ENCODE data around the gene HDGFL3.

Gene HDGFL3

DNA sequence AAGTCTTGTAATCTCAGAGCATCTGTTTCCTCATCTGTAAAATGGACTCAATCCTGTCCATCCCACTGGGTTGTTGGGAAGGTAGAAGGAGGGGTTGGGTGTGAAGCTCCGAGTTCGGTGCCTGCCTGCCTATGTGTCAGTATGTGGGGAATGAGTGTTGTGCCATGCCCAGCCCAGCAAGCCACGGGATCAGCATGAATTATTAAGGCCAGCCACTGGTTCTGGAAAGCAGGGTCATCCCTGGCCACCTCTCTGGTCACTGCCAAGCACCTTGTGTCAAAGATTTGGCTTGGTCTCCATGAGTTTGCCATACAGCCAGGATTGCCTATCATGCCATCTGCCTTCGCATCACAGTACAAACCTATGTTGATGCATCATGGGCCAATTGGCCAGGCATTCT is 88.7 kb downstream of the HDGFL3 start (continued):
- TF ChIP-seq, protein P1, sequence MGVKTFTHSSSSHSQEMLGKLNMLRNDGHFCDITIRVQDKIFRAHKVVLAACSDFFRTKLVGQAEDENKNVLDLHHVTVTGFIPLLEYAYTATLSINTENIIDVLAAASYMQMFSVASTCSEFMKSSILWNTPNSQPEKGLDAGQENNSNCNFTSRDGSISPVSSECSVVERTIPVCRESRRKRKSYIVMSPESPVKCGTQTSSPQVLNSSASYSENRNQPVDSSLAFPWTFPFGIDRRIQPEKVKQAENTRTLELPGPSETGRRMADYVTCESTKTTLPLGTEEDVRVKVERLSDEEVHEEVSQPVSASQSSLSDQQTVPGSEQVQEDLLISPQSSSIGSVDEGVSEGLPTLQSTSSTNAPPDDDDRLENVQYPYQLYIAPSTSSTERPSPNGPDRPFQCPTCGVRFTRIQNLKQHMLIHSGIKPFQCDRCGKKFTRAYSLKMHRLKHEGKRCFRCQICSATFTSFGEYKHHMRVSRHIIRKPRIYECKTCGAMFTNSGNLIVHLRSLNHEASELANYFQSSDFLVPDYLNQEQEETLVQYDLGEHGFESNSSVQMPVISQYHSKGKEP (tag by site-specific recombination; IDR thresholded peaks at IDR 0.05), result no peak
- TF ChIP-seq ZNF223 (tag by site-specific recombination; IDR thresholded peaks at IDR 0.05), result no peak
- no peak for TF ChIP-seq IKZF3 (tag by site-specific recombination; IDR thresholded peaks at IDR 0.05)

DNA sequence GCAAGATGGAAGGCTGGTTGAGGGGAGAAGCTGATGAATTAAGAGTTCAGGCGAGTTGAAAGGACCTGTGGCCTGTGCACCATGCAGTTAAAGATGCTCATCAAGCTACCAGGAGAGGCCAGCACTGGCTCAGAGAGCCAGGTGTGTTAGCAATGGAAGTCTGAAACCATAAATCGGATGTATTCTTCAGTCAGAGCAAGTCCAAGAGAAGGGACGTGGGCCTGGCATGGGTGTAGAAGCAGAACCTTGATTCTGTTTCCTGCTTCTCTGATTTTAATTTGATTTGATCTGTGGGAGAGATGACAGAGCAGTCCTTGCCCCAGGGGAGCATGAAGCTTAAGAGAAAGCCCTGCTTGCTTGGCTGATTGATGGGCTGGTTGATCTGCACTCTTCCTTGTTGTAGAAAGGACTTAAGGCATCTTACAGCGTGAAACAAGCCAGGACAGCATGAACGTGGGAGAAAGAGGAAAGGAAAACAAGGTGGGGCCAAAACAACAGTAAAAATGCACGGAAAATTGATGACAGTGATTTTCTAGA is 89.3 kb downstream of the HDGFL3 start:
- Histone ChIP-seq H3K4me3 (ENCODE audit: low read depth, low read length) (no peak overlapping the region), H3K36me3 (ENCODE audit: control insufficient read depth in 2 of 2, insufficient read depth in 1 of 2, low read length in 2 of 2) (peaks cover 0 to 4% of the 10 kb centered on the region in 2 experiments; a peak in 2 of 3 replicates), H3K27ac (ENCODE audit: extremely low read depth, low read depth, low read length) (no peak overlapping the region), H3K9me3 (ENCODE audit: control insufficient read depth, insufficient read depth, low read depth, low read length) (no peaks in the 10 kb centered on the region), H3K4me1 (ENCODE audit: control insufficient read depth, insufficient read depth, low read length) (no peaks in the 10 kb centered on the region)
- POLR2A ChIA-PET, result no interaction called here
- CTCF ChIA-PET, result interaction anchor here (0.5 kb wide), 1 partner anchor 124 kb away, joined by 4 read pairs; no protein-coding TSS in a partner anchor
- TF ChIP-seq ZNF138 (tag by site-specific recombination; IDR thresholded peaks at IDR 0.05; ENCODE audit: borderline replicate concordance) (no peak), ZNF157 (tag by site-specific recombination; IDR thresholded peaks at IDR 0.05) (no peak), ZBTB17 (tag by site-specific recombination; IDR thresholded peaks at IDR 0.05) (peak; percentile 52), SP3 (tag by site-specific recombination; IDR thresholded peaks at IDR 0.05) (no peak)

- ChIA-PET CTCF (no interaction called here), POLR2A (no interaction called here)
- TF ChIP-seq, protein P2, sequence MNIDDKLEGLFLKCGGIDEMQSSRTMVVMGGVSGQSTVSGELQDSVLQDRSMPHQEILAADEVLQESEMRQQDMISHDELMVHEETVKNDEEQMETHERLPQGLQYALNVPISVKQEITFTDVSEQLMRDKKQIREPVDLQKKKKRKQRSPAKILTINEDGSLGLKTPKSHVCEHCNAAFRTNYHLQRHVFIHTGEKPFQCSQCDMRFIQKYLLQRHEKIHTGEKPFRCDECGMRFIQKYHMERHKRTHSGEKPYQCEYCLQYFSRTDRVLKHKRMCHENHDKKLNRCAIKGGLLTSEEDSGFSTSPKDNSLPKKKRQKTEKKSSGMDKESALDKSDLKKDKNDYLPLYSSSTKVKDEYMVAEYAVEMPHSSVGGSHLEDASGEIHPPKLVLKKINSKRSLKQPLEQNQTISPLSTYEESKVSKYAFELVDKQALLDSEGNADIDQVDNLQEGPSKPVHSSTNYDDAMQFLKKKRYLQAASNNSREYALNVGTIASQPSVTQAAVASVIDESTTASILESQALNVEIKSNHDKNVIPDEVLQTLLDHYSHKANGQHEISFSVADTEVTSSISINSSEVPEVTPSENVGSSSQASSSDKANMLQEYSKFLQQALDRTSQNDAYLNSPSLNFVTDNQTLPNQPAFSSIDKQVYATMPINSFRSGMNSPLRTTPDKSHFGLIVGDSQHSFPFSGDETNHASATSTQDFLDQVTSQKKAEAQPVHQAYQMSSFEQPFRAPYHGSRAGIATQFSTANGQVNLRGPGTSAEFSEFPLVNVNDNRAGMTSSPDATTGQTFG (tag by site-specific recombination; IDR thresholded peaks at IDR 0.05; ENCODE audit: borderline replicate concordance), result no peak
- TF ChIP-seq ZSCAN30 (tag by site-specific recombination; IDR thresholded peaks at IDR 0.05) (no peak), ZNF626 (tag by site-specific recombination; IDR thresholded peaks at IDR 0.05) (no peak), ZNF549 (tag by site-specific recombination; IDR thresholded peaks at IDR 0.05) (peak; percentile 82)
- TF ChIP-seq, protein P3, sequence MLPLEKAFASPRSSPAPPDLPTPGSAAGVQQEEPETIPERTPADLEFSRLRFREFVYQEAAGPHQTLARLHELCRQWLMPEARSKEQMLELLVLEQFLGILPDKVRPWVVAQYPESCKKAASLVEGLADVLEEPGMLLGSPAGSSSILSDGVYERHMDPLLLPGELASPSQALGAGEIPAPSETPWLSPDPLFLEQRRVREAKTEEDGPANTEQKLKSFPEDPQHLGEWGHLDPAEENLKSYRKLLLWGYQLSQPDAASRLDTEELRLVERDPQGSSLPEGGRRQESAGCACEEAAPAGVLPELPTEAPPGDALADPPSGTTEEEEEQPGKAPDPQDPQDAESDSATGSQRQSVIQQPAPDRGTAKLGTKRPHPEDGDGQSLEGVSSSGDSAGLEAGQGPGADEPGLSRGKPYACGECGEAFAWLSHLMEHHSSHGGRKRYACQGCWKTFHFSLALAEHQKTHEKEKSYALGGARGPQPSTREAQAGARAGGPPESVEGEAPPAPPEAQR (tag by site-specific recombination; IDR thresholded peaks at IDR 0.05), result no peak
- H3K4me3 ChIP-seq (ENCODE audit: low read depth, low read length), result no peak overlapping the region
- H3K9me3 ChIP-seq (ENCODE audit: control insufficient read depth, insufficient read depth, low read depth, low read length), result no peaks in the 10 kb centered on the region
- H3K36me3 ChIP-seq (ENCODE audit: control insufficient read depth in 2 of 2, insufficient read depth in 1 of 2, low read length in 2 of 2), result peaks cover 0 to 4% of the 10 kb centered on the region in 2 experiments; a peak in 2 of 3 replicates
- no peaks in the 10 kb centered on the region for H3K4me1 ChIP-seq (ENCODE audit: control insufficient read depth, insufficient read depth, low read length)
- H3K27ac ChIP-seq (ENCODE audit: extremely low read depth, low read depth, low read length), result no peak overlapping the region
Measured at GRCh38 chr15:83115831-83116565, 91.6 kb downstream of the HDGFL3 start.

DNA sequence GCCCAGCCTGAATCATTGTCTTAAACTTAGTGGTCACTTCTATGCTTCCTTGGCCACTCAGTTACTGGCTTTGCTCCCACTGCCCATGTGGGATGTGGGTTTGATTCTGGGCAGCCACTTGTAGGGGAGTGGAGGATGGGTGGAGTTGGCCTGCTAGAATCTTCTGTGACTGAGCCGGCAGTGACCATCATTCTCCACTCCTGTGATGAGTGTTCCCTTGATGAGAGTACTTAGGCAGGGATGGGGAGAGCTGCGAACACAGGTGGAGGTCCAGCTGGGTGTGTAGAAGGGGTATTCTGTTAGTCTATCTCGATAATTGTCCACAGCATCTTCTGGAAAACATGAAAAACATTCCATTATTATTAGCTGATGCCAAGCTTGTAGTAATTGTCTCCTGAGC is 92.2 kb downstream of the HDGFL3 start:
- no peak for TF ChIP-seq INSM2 (tag by site-specific recombination; IDR thresholded peaks at IDR 0.05)
- TF ChIP-seq ZNF404 (tag by site-specific recombination; IDR thresholded peaks at IDR 0.05), result no peak
- TF ChIP-seq ZEB2 (tag by site-specific recombination; IDR thresholded peaks at IDR 0.05), result no peak
- no peak for TF ChIP-seq ZNF660 (tag by site-specific recombination; IDR thresholded peaks at IDR 0.05)
- ChIA-PET CTCF (no interaction called here), POLR2A (no interaction called here)
- H3K27ac ChIP-seq (ENCODE audit: extremely low read depth, low read depth, low read length), result no peak overlapping the region
- H3K9me3 ChIP-seq (ENCODE audit: control insufficient read depth, insufficient read depth, low read depth, low read length), result no peaks in the 10 kb centered on the region
- no peak overlapping the region for H3K4me3 ChIP-seq (ENCODE audit: low read depth, low read length)
- peaks cover 0 to 4% of the 10 kb centered on the region in 2 experiments; a peak in 1 of 3 replicates for H3K36me3 ChIP-seq (ENCODE audit: control insufficient read depth in 2 of 2, insufficient read depth in 1 of 2, low read length in 2 of 2)
- H3K4me1 ChIP-seq (ENCODE audit: control insufficient read depth, insufficient read depth, low read length), result no peaks in the 10 kb centered on the region
